ENCODE data around the gene RNF133.
"Not testable (repeated sequence)": the region's sequence is repeated elsewhere in the genome, so short reads cannot be mapped to it uniquely, and the experiment has no call there.

Gene RNF133

DNA sequence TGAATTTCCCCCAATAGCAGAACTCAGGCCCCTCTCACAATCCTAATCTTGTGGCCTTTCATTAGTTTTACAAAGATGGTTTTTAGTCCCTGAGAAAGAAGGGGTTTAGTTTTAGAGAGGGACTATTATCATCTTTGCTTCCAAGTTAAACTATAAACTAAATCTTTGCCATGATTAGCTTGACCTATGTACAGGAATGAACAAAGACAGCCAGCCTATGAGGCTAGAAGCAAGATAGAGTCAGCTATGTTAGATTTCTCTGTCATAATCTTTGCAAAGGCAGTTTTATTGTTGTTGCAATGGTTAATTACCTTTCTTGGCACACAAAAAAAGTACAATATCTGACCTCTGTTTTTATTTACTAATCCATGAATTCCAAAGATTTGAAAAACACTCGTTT, 19.1 kb downstream of the RNF133 start:
- Histone ChIP-seq H3K27ac (no peak overlapping the region), H3K9me3 (ENCODE audit: control insufficient read depth, low read length) (no peaks in the 10 kb centered on the region), H3K36me3 (ENCODE audit: control insufficient read depth, insufficient read depth, low read length) (no peaks in the 10 kb centered on the region), H2AFZ (no peak overlapping the region), H3K4me2 (ENCODE audit: low read length) (no peak overlapping the region), H3K79me2 (no peaks in the 10 kb centered on the region), H3K4me3 (ENCODE audit: low read depth, low read length) (no peak overlapping the region), H3K27me3 (ENCODE audit: control insufficient read depth, insufficient read depth, low read length) (no peaks in the 10 kb centered on the region), H3K9ac (no peak overlapping the region), H3K4me1 (no peaks in the 10 kb centered on the region)
- TF ChIP-seq, protein P1, sequence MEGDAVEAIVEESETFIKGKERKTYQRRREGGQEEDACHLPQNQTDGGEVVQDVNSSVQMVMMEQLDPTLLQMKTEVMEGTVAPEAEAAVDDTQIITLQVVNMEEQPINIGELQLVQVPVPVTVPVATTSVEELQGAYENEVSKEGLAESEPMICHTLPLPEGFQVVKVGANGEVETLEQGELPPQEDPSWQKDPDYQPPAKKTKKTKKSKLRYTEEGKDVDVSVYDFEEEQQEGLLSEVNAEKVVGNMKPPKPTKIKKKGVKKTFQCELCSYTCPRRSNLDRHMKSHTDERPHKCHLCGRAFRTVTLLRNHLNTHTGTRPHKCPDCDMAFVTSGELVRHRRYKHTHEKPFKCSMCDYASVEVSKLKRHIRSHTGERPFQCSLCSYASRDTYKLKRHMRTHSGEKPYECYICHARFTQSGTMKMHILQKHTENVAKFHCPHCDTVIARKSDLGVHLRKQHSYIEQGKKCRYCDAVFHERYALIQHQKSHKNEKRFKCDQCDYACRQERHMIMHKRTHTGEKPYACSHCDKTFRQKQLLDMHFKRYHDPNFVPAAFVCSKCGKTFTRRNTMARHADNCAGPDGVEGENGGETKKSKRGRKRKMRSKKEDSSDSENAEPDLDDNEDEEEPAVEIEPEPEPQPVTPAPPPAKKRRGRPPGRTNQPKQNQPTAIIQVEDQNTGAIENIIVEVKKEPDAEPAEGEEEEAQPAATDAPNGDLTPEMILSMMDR (IDR thresholded peaks at IDR 0.05), result no peak

DNA sequence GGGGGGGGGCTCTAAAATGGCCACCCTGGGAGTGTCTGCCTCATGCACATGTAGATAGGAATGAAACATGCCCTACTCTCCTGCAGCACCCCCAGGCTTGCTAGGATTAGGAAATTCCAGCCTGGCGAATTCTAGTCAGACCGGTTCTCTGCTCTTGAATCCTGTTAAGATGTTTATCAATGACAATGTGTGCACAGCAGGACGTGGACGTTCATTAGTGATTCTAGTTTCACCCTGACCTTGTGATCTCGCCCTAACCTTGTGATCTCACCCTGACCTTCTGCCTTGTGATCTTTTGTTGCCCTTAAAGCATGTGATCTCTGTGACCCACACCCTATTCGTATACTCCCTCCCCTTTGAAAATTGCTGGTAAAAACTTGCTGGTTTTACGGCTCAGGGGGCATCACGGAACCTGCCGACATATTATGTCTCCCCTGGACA, 19.6 kb downstream of the RNF133 start:
- H3K4me3 ChIP-seq (ENCODE audit: low read depth, low read length); H3K36me3 ChIP-seq (ENCODE audit: control insufficient read depth, insufficient read depth, low read length); H2AFZ ChIP-seq; H3K9ac ChIP-seq; H3K9me3 ChIP-seq (ENCODE audit: control insufficient read depth, low read length); H3K4me1 ChIP-seq; H3K4me2 ChIP-seq (ENCODE audit: low read length); H3K27ac ChIP-seq; H3K27me3 ChIP-seq (ENCODE audit: control insufficient read depth, insufficient read depth, low read length); H3K79me2 ChIP-seq: not testable (repeated sequence)

DNA sequence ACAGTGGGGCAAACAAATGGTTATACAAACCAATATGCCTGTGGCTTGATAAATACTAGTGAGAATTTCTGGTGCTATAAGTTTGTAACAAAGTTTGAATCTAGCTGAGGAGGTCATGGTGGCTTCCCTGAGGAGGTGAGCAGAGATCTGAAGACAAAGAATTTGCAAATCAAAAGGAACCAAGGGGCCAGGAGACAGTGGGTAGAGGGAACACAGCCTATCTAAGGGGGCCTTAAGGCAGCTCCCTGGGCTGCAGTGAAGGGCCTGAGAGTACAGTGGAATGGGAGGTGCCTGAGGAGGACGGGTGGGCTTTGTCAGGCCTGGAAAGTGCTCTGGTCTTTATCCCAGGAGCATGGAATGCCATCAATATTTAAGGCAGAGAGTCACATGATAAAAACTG, 21.8 kb downstream of the RNF133 start:
- Histone ChIP-seq H2AFZ (no peak overlapping the region), H3K9ac (no peak overlapping the region), H3K36me3 (ENCODE audit: control insufficient read depth, insufficient read depth, low read length) (no peaks in the 10 kb centered on the region), H3K27ac (no peak overlapping the region), H3K79me2 (no peaks in the 10 kb centered on the region), H3K4me2 (ENCODE audit: low read length) (no peak overlapping the region), H3K4me3 (ENCODE audit: low read depth, low read length) (no peak overlapping the region), H3K27me3 (ENCODE audit: control insufficient read depth, insufficient read depth, low read length) (no peaks in the 10 kb centered on the region), H3K9me3 (ENCODE audit: control insufficient read depth, low read length) (no peaks in the 10 kb centered on the region), H3K4me1 (no peaks in the 10 kb centered on the region)
- TF ChIP-seq, protein P1 (IDR thresholded peaks at IDR 0.05), result no peak

DNA sequence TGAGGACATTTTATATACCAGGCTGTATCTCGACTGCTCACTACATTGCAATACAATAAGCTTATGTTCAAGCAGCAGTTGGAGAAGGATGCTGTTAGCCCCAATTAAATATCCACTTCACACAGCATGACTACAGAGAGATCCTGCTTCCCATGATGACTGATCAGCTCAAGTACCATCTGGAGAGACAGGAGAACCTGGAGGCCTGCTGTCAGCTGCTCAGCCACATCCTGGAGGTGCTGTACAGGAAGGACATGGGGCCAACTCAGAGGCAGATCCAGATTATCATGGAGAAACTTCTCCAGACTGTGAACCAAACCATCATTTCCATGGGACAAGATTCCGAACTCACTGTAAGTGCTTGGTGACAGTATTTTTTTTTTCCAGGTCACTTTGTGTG, 22.5 kb downstream of the RNF133 start:
- Histone ChIP-seq H3K4me2 (ENCODE audit: low read length) (no peak overlapping the region), H3K9ac (no peak overlapping the region), H3K4me3 (ENCODE audit: low read depth, low read length) (no peak overlapping the region), H2AFZ (no peak overlapping the region), H3K4me1 (no peaks in the 10 kb centered on the region), H3K9me3 (ENCODE audit: control insufficient read depth, low read length) (no peaks in the 10 kb centered on the region), H3K79me2 (no peaks in the 10 kb centered on the region), H3K27ac (no peak overlapping the region), H3K36me3 (ENCODE audit: control insufficient read depth, insufficient read depth, low read length) (no peaks in the 10 kb centered on the region), H3K27me3 (ENCODE audit: control insufficient read depth, insufficient read depth, low read length) (no peaks in the 10 kb centered on the region)
- TF ChIP-seq, protein P1 (IDR thresholded peaks at IDR 0.05), result no peak

DNA sequence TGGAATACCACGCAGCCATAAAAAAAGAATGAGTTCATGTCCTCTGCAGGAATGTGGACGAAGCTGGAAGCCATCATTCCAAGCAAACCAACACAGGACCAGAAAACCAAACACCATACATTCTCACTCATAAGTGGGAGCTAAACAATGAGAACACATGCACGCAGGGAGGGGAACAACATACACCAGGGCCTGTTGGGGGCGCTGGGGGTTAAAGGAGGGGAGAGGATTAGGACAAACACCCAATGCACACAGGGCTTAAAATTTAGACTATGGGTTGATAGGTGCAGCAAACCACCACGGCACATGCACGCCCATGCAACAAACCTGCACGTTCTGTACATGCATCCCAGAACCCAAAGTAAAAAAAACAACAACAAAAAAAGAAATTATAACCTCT, 23.3 kb downstream of the RNF133 start:
- Histone ChIP-seq H3K4me2 (ENCODE audit: low read length) (no peak overlapping the region), H3K27me3 (ENCODE audit: control insufficient read depth, insufficient read depth, low read length) (no peaks in the 10 kb centered on the region), H3K4me1 (no peaks in the 10 kb centered on the region), H3K9me3 (ENCODE audit: control insufficient read depth, low read length) (no peaks in the 10 kb centered on the region), H3K79me2 (no peaks in the 10 kb centered on the region), H2AFZ (no peak overlapping the region), H3K9ac (no peak overlapping the region), H3K27ac (no peak overlapping the region), H3K36me3 (ENCODE audit: control insufficient read depth, insufficient read depth, low read length) (no peaks in the 10 kb centered on the region), H3K4me3 (ENCODE audit: low read depth, low read length) (no peak overlapping the region)
- TF ChIP-seq, protein P1 (IDR thresholded peaks at IDR 0.05), result no peak
